Dedifferentiated amniotic fluid mesenchymal stem cell (primary cell): ENCODE data around the gene TMEM185B.
"Not testable (repeated sequence)": the region's sequence is repeated elsewhere in the genome, so short reads cannot be mapped to it uniquely, and the experiment has no call there.

Experiments
- DNase-seq: peaks from one replicate; pipeline ENCODE4 v3.0.0-alpha.2; 2016; ENCODE audit errors: extremely low spot score

TMEM185B gene

GRCh38 chr2:120223034-120223912, at the start of gene TMEM185B:
TSS of gene TMEM185B (minus strand) at chr2:120223400. CDS start at chr2:120222976, 424 bp downstream.
- DNase-seq, result peak; percentile 69

GRCh38 chr2:120271711-120272379, 48.6 kb upstream of the TMEM185B start:
- DNase-seq, result no peak

- DNase-seq, result no peak
Observed at GRCh38 chr2:120269816-120270215, 46.6 kb upstream of the TMEM185B start.

- no peak for DNase-seq
Observed at GRCh38 chr2:120269076-120269744, 46.0 kb upstream of the TMEM185B start.

GRCh38 chr2:120267348-120267747, 44.1 kb upstream of the TMEM185B start:
- no peak for DNase-seq

- no peak for DNase-seq
Observed at GRCh38 chr2:120265006-120265405, 41.8 kb upstream of the TMEM185B start.

GRCh38 chr2:120262761-120263428, 39.7 kb upstream of the TMEM185B start:
- DNase-seq, result no peak

GRCh38 chr2:120262150-120262549, 39.0 kb upstream of the TMEM185B start:
- DNase-seq, result no peak

GRCh38 chr2:120261387-120262006, 38.3 kb upstream of the TMEM185B start:
- no peak for DNase-seq

GRCh38 chr2:120260736-120261135, 37.5 kb upstream of the TMEM185B start:
- DNase-seq, result no peak

GRCh38 chr2:120259939-120260338, 36.7 kb upstream of the TMEM185B start:
- DNase-seq, result not testable (repeated sequence)

- DNase-seq, result no peak
Observed at GRCh38 chr2:120258196-120258595, 35.0 kb upstream of the TMEM185B start.

- DNase-seq, result no peak
Observed at GRCh38 chr2:120257522-120257921, 34.3 kb upstream of the TMEM185B start.

- DNase-seq, result no peak
Observed at GRCh38 chr2:120256651-120257000, 33.4 kb upstream of the TMEM185B start.

GRCh38 chr2:120255986-120256650, 32.9 kb upstream of the TMEM185B start:
- no peak for DNase-seq

- DNase-seq, result no peak
Observed at GRCh38 chr2:120255071-120255470, 31.9 kb upstream of the TMEM185B start.

GRCh38 chr2:120254178-120254577, 31.0 kb upstream of the TMEM185B start:
- DNase-seq, result no peak

GRCh38 chr2:120253021-120253882, 30.1 kb upstream of the TMEM185B start:
- DNase-seq, result peak; percentile 79

- peak; percentile 99 for DNase-seq
Observed at GRCh38 chr2:120252225-120253020, 29.2 kb upstream of the TMEM185B start, which contains the start of gene RALB. TSS of gene RALB (plus strand) at chr2:120252852. CDS start at chr2:120278665, 25,813 bp downstream.
